Fibroblast of skin of left biceps (primary cell): ENCODE results near the gene ZFTA.
A peak's percentile ranks its signal among the peaks of the same experiment; 100 is the strongest.
"Not testable (repeated sequence)": the region's sequence is repeated elsewhere in the genome, so short reads cannot be mapped to it uniquely, and the experiment has no call there.

Experiments
- DNase-seq, 2 experiments: peaks; one replicate each; pipeline ENCODE4 v3.0.0-alpha.2; 2013; ENCODE audit warnings: low read depth in 2 of 2

Gene ZFTA

DNA sequence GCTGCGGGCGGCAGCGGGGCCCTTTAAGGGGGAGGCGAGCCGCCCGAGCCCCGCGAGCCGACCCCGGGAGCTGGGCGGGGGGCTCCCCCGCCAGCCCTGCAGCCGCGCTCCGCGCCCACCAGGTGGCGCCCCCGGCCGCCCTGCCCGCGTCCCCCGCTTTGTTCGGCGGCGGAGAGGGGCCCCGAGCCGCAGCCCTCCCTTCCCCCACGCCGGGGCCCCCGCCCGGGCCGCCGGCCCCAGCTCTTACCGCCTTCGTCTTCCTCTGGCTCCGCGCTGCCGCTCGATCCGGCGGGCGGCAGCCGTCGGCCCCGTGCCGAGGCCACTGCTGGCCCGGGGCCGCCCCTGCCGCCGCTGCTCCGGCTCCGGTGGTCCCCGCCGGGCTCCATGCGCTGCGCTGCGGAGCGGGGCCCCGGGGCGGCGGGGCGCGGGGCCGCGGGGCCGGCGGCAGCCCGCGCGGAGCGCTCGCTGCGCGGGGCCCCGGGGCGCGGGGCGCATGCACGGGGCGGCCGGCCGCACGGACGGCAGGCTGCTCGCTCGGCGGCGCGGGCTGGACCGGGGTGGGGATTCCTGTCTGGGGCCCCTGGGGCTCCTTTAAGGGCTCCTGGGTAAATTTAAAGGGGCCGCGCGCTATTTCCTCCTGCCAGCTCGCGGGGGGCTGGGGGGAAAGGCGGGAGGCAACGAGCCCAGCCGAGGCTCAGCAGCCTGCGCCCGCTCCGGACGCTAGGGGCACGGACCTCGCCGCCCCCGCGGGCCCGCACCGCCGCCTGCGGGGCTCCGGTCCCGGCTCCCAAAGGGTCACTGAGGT, at the start of gene ZFTA:
Gene ZFTA (minus strand): TSS at position 539 of the 805 bp plus-strand sequence. CDS start 153 bp downstream, at position 386.
- peak in 1 of 2 experiments; percentile 28 for DNase-seq

DNA sequence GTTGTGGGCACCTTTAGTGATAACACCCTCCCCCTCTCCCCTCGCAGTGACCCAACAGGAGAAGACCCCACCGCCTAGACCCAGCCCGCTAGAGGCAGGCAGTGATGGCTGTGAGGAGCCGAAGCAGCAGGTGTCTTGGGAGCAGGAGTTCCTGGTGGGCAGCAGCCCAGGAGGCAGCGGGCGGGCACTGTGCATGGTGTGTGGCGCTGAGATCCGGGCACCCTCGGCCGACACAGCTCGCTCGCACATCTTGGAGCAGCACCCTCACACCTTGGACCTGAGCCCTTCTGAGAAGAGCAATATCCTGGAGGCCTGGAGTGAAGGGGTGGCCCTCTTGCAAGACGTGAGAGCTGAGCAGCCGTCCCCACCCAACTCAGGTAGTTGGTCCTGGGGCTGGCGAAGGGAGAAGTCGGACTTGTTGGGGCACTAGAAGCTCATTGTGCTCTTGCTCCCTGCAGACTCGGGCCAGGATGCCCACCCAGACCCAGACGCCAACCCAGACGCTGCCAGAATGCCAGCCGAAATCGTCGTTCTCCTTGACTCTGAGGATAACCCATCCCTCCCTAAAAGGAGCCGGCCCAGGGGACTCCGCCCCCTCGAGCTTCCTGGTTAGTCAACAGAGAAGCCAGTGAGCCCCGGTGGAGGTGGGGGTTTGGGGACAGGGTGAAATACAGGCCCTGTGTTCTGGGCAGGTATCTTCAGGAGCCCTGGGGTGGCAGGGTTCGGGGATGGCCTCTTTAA, 49.4 kb upstream of the ZFTA start:
- no peak for DNase-seq

GRCh38 chr11:63816732-63817131, 48.2 kb upstream of the ZFTA start:
- DNase-seq: no peak

GRCh38 chr11:63816166-63816565, 47.6 kb upstream of the ZFTA start:
- no peak for DNase-seq

- DNase-seq: no peak
Measured at GRCh38 chr11:63814383-63814736, 45.8 kb upstream of the ZFTA start.

DNA sequence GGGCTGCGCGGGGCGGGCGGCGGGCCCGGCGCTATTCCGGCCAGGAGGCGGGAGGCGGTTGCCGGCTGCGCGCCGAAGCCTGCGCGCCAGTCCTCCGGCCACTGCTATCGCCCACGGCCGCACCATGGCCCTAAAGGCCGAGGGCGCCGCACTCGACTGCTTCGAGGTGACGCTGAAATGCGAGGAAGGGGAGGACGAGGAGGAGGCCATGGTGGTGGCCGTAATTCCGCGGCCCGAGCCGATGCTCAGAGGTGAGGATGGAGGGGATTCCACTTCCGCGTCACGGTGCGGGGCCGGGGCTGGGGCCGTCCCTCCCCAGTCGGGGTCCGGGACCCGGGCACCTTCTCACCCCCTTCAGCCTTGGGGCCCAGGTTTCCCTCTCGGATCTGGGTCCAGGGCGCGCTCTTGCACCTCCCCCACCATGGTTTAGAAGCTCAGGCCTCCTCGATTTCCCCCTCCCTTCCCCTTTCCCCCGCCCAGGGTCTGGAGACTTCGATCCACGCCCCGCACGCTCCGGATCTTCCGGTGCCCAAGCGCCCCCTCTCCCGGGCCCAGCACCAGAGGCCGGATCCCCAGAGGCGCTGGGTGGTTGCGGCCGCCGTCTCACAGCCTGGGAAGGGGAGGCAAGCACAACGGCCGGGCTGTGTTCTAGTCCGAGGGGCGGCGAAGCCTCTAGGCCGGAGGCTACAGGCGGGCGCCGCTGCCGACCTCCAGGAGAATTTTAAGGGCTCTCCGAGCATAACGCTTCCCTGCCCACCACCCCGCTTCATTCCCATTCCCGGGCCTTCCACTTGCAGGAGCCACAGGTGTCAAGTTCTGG, 45.2 kb upstream of the ZFTA start:
- DNase-seq: peak in 1 of 2 experiments; percentile 10

- DNase-seq: peak; percentile 20 to 44
Measured at GRCh38 chr11:63813035-63813562, 44.5 kb upstream of the ZFTA start, which contains the start of gene SPINDOC. Gene SPINDOC (plus strand): TSS chr11:63813456. CDS start chr11:63813687, 231 bp downstream.

GRCh38 chr11:63811522-63811921, 42.9 kb upstream of the ZFTA start:
- no peak for DNase-seq

GRCh38 chr11:63810383-63810782, 41.8 kb upstream of the ZFTA start:
- not testable (repeated sequence) for DNase-seq

DNA sequence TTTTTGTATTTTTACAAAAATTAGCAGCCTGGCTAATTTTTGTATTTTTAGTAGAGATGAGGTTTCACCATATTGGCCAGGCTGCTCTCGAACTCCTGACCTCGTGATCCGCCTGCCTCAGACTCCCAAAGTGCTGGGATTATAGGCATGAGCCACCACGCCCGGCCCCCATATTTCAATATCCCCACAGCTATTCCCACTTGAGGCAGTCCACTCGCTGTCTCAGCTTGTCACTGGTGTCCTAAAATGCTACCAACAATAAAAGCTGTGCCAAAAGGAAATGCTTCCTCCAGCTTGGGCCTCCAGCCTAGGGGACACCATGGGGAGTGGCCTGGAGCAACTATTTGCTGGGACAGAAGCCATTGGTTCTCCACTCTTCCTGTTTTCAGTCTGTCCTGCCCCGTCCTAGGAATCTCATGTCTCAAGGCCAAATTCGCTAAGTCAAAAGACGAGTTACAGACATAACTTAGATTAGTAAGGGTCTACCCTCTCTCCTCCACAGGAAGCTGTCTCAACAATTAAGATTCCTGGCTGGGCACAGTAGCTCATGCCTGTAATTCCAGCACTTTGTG, 37.4 kb upstream of the ZFTA start:
- no peak for DNase-seq

DNA sequence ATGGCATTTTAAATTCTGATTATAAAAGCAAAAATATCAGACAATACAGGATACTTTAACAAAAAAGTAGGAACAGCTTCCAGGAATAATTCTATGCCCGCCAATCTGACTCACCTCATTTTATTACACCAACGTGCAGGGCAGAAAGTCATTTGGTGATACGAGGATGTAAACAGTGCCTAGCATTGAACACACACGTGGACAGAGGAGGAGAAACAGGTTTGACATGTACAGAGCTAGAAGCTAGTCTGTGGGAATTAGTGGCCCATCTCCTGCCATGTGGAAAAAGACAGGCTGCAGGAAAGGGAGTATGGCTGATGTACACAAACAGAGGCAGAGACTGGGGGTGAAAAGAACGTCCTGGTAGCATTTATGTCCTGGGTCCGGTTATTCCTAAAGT, 35.7 kb upstream of the ZFTA start:
- no peak for DNase-seq

DNA sequence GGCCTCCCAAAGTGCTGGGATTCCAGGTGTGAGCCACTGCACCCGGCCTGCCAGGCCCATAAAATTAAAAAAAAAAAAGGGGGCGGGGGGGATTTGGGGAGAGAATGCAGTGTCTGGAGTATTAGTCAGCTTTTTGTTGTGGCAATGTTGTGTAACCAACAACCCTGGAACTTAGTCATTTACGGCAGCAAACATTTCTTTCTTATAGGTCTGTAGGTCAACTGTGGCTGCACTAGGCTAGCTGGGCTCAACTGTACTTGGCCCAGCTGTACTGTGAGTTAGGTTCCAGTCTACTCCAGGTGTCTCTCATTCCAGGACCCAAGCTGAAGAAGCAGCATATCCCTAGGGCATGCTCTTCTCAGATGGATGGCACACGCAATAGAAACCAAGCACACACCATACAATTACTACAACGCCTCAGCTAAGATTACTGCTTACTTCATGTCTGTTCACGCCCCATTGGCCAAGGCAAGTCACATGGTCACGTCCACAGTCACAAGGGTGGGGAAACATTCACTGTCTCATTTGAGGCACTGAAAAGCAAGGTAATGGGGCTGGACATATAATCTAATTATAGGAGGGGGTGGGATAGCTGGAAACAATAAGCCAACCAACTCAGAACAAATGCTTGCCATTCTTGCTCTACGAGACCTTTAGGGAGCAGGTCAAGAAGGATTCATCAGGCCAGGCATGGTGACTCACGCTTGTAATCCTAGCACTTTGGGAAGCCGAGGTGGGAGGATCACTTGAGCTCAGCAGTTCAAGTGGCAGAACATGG, 34.3 kb upstream of the ZFTA start:
- no peak for DNase-seq

GRCh38 chr11:63800921-63801320, 32.3 kb upstream of the ZFTA start:
- no peak for DNase-seq

- DNase-seq: no peak
Measured at GRCh38 chr11:63795066-63795465, 26.5 kb upstream of the ZFTA start.

DNA sequence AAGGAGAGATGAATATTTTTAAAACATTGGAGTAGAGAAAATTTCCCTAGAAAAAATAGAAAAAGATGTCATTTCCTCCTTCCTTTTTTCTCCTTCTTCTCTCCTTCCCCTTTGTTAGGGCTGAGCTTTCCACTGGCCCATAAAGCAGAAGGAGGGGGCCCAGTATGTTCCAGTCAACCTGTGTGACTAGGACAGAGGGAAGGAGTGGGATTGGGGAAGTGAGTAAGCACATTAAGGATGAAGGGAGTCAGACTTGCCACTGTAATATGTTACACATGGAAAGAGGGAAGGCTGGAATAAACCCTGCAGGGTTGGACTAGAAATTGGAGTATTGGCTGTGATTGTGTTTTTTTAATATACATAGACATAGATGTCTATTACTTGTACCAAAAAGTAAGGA, 24.6 kb upstream of the ZFTA start:
- no peak for DNase-seq

DNA sequence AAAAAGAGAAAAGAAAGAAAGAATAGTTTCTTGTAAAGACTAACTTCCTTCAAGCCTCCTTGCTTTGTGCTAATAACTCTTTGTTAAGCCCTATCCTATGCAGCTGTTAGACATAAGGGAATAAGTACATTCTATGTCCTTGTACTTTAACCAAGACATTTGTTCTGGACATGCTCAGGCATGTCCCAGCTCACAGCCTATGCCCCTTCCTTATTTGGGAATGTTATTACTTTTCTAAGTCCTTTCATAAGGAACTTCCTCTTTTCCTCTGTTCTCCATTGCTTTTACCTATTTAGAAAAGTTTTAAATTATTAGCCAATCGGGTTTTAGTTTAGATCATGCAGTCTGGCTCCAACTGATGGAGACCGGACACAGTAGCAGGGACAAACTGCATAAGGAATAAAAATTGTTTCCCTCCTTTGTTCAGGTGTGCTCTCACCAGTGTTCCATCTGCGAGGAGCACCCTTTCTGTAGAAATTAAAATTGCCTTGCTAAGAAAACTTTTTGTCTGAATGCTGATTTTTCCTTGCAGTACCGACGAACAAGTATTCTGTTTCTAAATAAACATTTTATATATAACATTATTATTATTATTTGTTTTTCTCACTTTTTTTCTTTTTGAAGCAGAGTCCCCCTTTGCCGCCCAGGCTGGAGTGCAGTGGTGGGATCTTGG, 23.1 kb upstream of the ZFTA start:
- no peak for DNase-seq

DNA sequence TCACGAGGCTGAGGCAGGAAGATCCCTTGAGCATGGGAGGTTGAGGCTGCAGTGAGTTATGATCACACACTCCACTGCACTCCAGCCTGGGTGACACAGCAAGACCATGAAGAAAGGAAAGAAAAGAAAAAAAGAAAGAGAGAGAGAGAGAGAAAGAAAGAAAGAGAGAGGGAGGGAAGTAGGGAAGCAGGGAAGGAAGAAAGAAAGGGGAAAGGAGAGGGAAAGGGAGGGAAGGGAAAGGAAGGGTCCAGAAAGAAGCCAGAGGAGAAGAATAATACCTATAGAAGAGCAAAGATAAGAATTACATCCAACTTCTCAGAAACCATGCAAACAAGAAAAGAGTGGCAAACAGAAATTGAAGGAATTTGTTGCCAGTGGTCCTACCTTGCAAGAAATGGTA, 17.2 kb upstream of the ZFTA start:
- no peak for DNase-seq

- no peak for DNase-seq
Measured at GRCh38 chr11:63783925-63784592, 15.5 kb upstream of the ZFTA start.

DNA sequence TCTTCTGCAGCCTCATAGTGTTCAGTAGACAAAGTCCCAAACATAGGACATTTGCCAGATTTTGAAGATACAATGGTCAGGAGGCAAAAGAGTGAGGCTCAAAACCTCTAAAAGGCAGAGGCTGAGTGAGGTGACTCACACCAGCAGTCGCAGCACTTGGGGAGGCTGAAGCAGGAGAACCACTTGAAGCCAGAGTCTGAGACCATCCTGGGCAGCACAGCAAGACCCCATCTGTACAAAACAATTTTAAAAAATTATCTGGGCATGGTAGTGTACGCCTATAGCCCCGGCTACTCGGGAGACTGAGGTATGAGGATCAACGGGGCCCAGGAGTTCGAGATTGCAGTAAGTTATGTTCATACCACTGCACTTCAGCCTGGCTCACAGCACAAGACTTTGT, 14.2 kb upstream of the ZFTA start:
- no peak for DNase-seq

GRCh38 chr11:63779039-63779438, 10.5 kb upstream of the ZFTA start:
- DNase-seq: no peak
